NCI-H446 treated with DMSO at 0.1 percent for 48 hours (cell line): ENCODE measurements around the gene MIA3.
"Not testable (repeated sequence)": the region's sequence is repeated elsewhere in the genome, so short reads cannot be mapped to it uniquely, and the experiment has no call there.

Source experiments
- DNase-seq: peaks from one replicate; lab custom pipeline; 2025; lab: John Stamatoyannopoulos, UW

Gene MIA3, protein sequence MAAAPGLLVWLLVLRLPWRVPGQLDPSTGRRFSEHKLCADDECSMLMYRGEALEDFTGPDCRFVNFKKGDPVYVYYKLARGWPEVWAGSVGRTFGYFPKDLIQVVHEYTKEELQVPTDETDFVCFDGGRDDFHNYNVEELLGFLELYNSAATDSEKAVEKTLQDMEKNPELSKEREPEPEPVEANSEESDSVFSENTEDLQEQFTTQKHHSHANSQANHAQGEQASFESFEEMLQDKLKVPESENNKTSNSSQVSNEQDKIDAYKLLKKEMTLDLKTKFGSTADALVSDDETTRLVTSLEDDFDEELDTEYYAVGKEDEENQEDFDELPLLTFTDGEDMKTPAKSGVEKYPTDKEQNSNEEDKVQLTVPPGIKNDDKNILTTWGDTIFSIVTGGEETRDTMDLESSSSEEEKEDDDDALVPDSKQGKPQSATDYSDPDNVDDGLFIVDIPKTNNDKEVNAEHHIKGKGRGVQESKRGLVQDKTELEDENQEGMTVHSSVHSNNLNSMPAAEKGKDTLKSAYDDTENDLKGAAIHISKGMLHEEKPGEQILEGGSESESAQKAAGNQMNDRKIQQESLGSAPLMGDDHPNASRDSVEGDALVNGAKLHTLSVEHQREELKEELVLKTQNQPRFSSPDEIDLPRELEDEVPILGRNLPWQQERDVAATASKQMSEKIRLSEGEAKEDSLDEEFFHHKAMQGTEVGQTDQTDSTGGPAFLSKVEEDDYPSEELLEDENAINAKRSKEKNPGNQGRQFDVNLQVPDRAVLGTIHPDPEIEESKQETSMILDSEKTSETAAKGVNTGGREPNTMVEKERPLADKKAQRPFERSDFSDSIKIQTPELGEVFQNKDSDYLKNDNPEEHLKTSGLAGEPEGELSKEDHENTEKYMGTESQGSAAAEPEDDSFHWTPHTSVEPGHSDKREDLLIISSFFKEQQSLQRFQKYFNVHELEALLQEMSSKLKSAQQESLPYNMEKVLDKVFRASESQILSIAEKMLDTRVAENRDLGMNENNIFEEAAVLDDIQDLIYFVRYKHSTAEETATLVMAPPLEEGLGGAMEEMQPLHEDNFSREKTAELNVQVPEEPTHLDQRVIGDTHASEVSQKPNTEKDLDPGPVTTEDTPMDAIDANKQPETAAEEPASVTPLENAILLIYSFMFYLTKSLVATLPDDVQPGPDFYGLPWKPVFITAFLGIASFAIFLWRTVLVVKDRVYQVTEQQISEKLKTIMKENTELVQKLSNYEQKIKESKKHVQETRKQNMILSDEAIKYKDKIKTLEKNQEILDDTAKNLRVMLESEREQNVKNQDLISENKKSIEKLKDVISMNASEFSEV (N-terminal part only)

DNA sequence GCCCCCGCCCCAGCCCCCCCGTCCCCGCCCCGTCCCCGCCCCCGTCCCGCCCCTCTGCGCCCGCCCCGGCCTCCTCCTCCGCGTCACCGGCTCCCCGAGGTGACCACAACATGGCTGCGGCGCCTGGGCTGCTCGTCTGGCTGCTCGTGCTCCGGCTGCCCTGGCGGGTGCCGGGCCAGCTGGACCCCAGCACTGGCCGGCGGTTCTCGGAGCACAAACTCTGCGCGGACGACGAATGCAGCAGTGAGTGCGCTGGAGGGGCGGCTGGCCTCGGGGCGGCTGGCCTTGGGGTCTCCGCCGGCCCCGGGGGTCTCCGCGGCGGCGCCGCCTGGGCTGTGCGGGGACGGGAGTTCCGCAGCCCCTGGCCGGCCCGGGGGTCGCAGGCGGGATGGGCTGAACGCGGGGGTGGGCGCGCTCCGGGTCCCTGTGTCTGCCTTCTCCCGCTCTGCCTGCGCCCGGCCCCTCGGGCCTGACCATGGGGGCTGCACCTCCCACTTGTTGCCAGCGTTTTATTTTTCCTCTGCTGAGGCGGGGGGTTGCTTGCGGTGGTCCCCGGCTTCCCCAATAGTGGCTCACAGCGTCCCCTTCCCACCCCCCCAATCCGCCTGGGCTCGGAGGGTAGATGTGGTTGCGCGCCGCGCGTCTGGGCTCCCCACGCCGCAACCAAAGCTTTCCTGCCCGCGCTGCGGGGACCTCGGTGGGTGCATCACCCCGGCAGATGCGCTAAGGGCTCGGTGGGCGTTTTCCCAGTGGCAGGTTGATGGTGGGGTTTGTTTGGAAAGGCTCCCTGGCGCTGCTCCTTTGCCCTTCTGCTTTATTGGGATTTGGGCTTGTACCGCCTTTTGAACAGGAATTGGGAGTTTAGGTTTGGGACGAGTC lies at the start of gene MIA3:
Gene MIA3 (plus strand): TSS at position 97 of the 879 bp plus-strand sequence. CDS start 14 bp downstream, at position 111.
- peak; percentile 64 for DNase-seq

DNA sequence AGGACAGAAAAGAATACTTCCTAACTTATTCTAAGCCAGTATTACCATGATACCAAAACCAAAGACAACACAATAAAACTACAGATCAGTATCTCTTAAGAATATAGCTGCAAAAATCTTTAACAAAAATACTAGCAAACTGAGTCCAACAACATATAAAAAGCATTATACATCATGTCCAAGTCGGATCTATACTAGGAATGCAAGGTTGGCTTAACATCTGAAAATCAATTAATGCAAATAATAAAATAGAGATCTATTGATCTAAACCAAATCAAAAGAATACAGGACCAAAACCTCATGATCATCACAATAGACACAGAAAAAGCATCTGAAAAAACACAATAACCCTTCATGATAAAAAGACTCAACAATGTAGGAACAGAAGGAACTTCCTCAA lies 47.1 kb upstream of the MIA3 start:
- no peak for DNase-seq

DNA sequence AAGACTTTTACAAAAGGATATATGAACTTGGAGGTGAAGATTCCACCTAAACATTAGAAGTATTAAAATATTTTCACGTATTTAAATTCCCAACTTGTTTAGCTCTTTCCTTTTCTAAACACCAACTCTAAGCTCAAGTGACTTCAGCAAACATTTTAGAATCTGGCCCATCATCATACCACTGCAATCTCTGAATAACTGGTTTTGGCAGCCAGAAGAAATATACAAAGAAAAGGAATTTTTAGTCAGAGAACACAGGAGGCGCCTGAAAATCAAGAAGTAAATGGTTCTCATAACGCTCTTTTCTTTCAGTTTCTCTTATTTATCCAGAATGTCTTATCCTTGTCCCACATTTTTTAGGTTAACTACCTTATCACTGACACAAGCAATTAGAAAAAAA lies 38.6 kb upstream of the MIA3 start:
- no peak for DNase-seq

DNA sequence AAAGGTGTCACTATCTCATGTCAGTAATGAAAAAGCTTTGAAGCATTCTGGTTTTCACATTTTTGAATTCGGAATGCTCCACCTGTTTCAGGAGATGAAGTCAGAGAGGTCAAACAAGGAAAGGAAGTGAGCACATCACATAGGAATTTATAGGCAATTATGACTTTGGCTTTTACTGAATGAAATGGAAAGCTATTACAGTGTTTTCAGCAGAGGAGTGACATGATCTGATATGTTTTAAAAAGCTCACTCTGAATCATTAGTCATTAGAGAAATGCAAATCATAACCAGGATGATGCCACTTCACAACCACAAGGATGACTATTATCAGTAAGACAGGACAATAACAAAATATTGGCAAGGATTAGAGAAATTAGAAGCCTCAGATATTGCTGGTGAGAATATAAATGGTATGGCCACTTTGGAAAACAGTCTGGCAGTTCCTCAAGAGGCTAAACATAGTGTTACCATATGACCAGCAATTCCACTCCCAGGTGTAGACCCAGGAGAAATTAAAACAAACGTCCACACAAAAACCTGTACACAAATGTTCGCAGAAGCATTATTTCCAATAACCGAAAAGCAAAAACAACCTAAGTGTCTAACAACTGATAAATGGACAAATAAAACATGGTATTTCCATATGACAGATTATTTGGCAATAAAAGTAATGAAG lies 35.7 kb upstream of the MIA3 start:
- no peak for DNase-seq

DNA sequence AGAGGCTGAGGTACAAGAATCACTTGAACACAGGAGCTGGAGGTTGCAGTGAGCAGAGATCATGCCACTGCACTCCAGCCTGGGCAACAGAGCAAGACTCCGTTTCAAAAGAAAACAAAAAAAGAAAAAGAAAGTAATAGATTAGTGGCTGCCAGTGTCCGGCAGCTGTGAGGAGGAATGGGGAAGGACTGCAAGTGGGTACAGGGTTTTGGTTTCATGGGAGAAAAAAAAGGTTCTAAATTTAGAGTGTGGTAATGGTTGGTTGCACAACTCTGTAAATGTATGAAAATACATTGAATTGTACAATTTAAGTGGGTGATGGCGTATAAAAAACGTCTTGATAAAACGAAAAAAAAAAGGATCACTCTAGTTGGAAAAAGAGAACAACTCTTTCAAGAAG lies 34.8 kb upstream of the MIA3 start:
- DNase-seq, result no peak

DNA sequence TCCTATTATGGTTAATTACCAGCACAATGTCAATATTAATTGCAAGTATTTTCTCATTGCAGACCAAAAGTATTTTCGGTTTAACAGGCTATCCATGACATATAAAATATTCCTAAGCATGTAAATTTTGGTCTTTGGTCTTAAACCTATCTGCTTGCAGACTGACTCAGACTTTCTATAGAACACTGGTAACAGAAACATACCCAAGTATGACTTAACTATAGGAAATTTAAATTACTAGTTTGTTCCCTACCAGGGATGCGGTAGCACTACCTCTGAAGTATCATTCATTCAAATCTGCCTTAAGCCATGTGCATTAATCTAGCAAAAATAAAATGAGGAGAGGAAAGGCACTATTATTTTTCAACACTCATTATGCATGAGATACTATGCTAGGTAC lies 31.1 kb upstream of the MIA3 start:
- no peak for DNase-seq

DNA sequence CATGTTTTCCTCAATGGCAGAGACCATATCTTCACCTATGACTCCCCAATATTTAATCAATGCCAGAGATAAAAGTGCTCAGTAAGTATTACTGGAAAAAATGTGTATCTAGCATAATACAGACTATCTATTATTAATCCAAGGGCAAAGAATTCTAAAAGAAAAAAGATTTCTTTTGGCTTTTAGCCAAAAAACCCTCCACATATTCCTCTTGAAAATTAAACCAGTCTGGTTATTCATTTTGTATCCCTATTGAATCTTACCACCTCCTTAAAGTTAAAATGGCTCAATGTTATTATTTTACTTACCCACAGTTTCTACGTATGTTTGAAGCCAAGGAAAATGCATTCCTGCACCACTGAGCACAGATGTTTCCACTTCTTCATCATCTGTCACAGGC lies 29.8 kb upstream of the MIA3 start:
- DNase-seq, result no peak

DNA sequence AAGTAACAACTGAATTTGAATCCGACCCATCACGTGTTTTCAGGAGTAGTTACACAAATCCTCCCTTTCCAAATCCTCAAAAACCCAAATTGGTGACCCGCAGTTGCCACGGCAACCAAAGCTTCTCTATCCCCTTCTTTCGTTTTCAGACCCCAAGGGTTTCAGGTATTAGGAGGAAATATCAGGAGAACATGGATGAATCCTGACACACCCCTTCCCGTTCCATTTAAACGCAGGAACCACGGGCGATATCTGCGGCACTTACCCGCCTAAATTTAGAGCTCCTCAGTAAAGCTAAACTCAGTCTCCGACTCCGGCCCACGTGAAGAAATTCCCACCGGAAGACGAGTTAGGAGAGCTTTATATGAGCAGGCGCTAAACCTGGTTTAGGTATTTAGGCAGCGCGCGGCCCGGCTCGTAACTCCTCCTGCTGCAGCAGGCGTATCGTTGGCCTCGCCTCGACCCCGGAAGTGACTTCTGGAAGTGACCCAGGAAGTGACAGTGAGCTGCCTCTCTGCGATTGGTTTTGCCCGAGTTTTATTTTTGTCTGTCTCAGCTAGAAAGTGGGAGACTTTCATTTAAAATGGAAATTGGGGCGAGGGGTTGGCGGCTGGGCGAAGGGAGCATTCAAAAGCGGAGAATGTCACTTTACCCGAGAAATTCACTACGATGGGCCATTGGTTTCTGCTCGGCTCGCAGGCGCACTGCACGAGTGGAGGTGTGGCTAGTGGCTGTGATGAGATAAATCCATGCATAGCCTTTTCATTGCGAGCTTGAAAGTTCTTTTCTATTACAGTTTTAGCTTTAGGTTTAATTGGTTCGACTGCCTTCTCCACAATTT lies 28.2 kb upstream of the MIA3 start, which contains the start of gene TAF1A:
Gene TAF1A (minus strand): TSS at position 472 of the 841 bp plus-strand sequence.
- DNase-seq, result peak; percentile 67

DNA sequence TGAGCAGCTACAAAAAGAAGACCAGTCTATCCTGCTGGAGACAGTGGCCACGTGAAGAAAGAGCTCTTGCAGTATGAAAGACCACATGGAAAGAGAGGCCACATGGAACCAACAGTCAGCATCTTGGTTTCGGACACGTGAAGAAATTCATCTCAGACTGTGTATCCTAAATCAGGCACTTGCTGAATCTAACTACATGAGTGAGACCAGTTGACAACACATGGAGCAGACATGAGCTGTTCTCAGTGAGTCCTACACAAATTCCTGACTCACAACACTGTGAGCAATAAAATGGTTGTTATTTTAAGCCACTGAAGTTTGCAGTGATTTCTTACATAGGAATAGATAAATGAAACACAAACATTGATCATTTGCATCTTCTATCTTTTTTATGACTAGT lies 25.7 kb upstream of the MIA3 start:
- DNase-seq, result no peak

DNA sequence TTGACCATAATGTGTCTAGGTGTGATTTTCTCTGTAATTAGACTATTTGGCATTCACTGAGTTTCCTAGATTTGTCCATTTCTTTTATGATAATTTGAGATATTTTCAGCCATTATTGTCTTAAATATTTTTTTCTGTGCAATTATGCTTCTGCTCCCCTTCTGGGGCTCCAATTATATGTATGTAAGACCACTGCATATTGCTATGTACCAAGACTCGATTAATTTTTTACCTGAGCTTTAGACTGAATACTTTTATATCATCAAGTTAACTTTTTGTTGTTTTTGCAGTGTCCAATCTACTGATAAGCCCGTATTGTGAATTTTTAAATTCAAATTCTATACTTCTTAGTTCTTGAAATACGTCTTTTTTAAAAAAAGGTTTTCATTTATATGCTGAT lies 23.1 kb upstream of the MIA3 start:
- no peak for DNase-seq

DNA sequence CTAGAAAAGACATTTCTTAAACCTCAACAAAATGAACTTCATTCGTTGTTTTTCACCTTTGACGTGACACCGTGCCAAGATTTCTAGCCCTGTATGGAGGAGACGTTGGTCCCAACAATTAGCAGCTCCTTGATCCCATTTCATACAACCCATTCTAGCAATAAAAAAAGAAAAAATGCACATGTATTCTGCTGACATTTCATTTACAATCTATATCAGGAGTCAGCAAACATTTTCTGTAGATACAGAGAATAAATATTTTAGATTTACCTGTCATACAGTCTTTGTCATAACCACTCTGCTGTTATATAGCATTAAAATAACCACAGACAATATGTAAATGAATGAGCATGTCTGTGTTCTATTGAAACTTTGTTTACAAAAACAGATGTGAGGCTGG lies 21.2 kb upstream of the MIA3 start:
- no peak for DNase-seq

DNA sequence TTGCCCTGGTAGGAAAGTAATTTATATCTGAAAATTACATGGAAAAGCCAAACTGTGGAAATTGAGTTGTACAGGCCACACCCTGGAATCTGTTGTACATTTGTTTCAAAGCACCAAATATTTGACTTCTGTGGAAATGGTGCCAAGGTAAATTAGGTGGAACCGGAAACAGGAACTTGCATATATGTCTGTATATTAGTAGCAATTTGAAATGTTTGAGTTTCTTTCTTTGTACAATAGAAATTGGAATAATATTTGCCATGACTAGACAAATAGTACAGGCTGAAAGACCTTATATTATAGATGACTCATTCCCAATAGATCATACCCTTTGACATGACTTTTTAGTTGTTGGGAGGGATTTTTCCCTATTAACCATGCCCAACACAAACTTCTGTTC lies 17.6 kb upstream of the MIA3 start:
- no peak for DNase-seq

DNA sequence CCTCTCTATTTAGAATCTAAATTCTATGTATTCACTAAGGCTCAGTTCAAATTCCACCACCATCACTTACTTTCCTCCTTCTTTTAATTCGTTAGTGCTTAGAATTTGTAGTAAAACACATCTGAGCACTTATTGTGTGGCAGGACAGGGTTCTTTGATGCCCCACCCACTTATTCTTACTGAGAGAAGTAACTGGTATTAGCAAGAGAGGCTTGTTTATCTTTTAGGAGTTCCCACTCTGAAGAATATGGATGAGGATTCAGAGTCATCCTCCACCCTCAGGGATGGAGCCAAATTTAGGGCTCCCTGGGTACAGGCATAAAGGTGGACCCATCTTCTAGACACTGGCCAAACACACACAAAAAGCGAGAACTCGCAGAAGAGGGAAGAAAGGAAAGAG lies 16.6 kb upstream of the MIA3 start:
- DNase-seq, result no peak

DNA sequence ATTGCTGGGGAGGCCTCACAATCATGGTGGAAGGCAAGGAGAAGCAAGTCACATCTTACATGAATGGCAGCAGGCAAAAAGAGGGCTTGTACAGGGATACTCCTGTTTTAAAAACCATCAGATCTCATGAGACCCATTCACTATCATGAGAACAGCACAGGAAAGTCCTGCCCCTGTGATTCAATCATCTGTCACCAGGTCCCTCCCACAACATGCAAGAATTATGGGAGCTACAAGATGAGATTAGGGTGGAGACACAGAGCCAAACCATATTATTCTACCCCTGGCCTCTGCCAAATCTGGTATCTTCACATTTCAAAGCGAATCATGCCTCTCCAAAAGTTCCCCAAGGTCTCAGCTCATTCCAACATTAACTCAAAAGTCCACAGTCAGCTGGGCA lies 11.1 kb upstream of the MIA3 start:
- DNase-seq, result no peak

DNA sequence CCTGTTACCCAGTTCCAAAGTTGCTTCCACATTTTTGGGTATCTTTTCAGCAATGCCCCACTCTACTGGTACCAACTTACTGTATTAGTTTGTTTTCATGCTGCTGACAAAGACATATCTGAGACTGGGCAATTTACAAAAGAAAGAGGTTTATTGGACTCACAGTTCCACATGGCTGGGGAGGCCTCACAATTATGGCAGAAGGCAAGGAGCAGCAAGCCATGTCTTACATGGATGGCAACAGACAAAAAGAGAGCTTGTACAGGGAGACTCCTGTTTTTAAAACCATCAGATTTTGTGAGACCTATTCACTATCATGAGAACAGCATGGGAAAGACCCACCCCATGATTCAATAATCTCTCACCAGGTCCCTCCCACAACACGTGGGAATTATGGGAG lies 8.8 kb upstream of the MIA3 start:
- DNase-seq, result not testable (repeated sequence)

DNA sequence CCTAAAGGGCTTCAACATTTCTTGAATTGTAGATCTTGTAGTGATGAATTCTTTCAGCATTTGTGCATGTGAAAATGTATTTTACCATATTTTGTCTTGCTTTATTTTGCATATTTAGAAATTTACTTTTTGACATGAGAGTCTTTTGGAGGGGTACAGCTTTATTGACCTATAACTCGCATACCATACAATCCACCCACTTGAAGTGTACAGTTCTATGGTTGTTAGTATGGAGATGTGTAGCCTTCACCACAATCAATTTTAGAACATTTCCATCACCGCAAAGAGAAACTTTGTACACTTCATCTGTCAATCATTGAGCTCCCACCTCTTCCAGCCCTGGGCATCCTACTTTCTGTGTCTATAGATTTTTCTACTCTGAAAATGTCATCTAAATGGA lies 7.2 kb upstream of the MIA3 start:
- DNase-seq, result no peak

DNA sequence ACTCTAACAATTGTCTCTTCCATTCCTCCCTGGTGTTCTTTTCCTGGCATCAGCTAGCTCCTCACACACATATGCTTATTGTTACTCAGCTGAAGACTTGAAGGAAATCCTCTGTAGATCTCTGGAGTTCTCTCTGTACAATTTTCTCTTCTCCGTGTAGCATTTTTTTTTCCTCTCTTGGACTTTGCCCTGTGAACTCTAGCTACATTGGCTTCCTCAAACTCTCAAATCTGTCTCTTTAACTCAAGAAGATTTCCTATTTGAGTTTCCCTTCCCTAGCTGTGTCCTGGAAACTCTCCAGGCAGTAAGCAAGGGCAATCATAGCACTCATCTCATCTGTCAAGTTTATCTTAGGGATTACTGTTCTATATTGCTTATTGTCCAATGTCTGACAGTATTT lies 4.3 kb upstream of the MIA3 start:
- DNase-seq, result no peak

DNA sequence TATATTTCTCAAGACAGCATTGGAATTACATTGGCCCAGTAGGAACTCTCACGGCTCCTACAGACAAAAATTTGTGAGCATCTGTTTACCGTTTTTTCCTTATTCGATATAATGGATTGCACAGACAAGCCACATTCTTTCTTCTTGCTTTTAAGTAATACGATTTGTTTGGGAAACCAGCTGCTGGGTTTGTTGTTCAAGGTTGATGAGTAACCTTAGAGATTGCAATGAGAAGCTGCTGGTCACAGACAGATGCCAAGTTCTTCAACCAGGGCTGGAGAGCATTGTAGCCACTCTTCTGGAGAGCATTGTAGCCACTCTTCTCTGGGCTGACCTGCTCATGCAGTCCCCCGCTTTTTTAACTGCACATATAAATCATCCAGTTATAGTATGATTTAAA lies 1.4 kb upstream of the MIA3 start:
- DNase-seq, result no peak

DNA sequence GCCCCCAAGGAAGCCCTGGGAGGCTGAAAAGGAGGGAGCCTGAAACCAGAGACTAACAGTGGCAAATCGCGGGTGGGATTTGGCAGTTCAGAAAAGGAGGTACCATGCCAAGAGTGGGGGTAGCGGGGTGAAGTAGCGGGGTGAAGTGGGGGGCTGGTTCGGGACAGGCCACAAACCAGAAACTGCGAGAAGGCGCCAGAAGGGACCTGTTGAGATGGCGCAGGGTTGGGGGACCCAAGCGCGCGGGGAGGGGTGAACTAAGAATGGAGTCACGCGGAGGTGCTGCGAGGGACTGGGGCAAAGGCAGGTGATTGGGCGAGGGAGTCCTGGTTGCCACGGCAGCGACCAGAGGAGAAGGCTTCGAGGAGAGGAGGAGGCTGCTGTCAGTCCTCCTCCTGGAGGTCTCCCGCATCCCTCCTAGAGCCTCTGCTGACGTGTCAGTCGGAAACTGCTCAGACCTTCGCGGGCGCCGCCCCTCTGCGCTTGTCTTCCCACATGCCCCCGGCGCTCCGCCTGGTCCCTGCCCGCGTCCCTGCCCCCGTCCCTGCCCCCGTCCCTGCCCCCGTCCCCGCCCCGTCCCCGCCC lies 438 bp upstream of the MIA3 start:
- DNase-seq, result peak; percentile 96
